Kidney epithelial cell (primary cell): ENCODE results near the gene ACKR4. TPM values are rescaled to one million over a fixed set of nuclear protein-coding genes. Genes with fewer than 3 reads are reported as not detected.

Experiments used
- DNase-seq: peaks from one replicate; pipeline ENCODE4 v3.0.0-alpha.2; 2010; ENCODE audit warnings: low read depth
- H3K27me3 ChIP-seq: 2 replicates; pipeline ENCODE4 v1.6.0; 2011; ENCODE audit warnings: low read length; ENCODE audit not compliant: control insufficient read depth, insufficient read depth
- H3K36me3 ChIP-seq: 2 replicates; pipeline ENCODE4 v1.5.1; 2011; ENCODE audit warnings: low read length; ENCODE audit not compliant: control insufficient read depth, insufficient read depth
- H3K4me3 ChIP-seq: 2 replicates; pipeline ENCODE4 v1.5.1; 2011; ENCODE audit warnings: low read depth, mild to moderate bottlenecking, control low read depth, low read length
- total RNA-seq: library from RNA; depleted of rRNA; stranded (reverse); fragments of >200 nt; gene quantifications from 2 replicates; pipeline ENCODE4 v1.2.3, GENCODE V29; 2015
- TF ChIP-seq, protein P1 (sequence below): IDR thresholded peaks from 2 replicates; pipeline ENCODE4 v1.5.1; 2011; ENCODE audit warnings: mild to moderate bottlenecking, moderate library complexity, low read length, control low read depth, inconsistent platforms; ENCODE audit not compliant: insufficient read depth, poor library complexity, severe bottlenecking

ACKR4 gene
- total RNA-seq, 1 donor from 2014 or later = not detected

DNA sequence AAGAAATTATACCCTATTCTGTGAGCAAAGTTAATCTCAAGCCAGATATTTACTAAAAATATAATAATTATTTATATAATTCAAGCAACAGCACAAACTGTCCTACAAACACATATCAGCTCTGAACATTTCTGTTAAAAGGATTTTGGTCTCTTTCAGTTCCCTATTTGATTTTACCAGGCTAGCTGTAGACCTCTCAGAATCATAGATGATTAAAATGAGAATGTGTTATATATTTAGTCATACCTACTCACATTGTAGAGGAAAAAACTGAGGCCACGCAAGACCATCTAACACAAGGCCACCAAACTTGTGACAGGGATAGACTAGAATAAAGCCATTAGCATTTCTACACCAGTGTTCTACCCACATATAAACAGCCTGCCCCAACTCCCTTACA is 28.5 kb downstream of the ACKR4 start:
- TF ChIP-seq, protein P1, sequence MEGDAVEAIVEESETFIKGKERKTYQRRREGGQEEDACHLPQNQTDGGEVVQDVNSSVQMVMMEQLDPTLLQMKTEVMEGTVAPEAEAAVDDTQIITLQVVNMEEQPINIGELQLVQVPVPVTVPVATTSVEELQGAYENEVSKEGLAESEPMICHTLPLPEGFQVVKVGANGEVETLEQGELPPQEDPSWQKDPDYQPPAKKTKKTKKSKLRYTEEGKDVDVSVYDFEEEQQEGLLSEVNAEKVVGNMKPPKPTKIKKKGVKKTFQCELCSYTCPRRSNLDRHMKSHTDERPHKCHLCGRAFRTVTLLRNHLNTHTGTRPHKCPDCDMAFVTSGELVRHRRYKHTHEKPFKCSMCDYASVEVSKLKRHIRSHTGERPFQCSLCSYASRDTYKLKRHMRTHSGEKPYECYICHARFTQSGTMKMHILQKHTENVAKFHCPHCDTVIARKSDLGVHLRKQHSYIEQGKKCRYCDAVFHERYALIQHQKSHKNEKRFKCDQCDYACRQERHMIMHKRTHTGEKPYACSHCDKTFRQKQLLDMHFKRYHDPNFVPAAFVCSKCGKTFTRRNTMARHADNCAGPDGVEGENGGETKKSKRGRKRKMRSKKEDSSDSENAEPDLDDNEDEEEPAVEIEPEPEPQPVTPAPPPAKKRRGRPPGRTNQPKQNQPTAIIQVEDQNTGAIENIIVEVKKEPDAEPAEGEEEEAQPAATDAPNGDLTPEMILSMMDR = no peak
- H3K27me3 ChIP-seq = no peaks in the 10 kb centered on the region
- H3K36me3 ChIP-seq = no peaks in the 10 kb centered on the region
- no peak overlapping the region for H3K4me3 ChIP-seq
- DNase-seq = no peak

DNA sequence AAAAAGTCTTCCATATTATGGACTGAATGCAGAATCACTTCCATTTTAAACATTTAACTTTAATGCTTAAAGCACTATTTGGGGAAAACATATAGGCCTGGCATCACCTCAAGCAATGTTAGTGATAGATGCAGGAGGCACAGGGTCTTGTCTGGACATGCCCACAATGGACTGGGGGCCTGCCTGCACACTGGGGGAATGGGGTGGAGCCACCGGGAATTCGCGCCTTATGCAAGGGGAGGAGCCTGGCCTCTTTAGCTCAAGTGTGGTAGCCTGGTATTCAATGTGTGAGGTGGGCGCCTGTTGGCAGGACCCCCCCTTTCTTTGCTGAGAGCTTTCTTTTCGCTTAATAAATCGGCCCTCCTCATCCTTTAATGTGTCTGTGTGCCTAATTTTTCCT is 29.9 kb downstream of the ACKR4 start:
- no peak for DNase-seq
- TF ChIP-seq, protein P1 = no peak
- H3K27me3 ChIP-seq = no peaks in the 10 kb centered on the region
- H3K36me3 ChIP-seq = no peaks in the 10 kb centered on the region
- H3K4me3 ChIP-seq = no peak overlapping the region

DNA sequence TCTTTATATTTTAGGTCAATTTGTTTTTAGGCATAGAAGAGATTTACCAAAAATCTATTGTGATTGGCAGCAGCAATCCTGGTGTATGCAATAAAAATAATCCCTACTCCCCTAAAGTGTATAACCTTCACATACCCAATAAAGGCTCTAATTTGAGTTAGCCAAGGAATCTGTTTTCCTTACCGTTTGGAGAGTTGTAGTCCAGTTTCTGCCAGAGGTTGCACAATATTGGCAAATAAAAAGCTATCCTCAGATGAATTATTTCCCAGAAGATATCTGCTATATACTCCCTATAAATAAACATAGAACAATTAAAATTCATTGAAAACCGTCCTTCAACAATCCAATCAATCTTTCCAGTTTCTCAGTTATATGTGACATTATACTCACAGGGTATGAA is 31.1 kb downstream of the ACKR4 start:
- H3K4me3 ChIP-seq = no peak overlapping the region
- DNase-seq = no peak
- H3K27me3 ChIP-seq = no peaks in the 10 kb centered on the region
- H3K36me3 ChIP-seq = no peaks in the 10 kb centered on the region
- TF ChIP-seq, protein P1 = no peak

DNA sequence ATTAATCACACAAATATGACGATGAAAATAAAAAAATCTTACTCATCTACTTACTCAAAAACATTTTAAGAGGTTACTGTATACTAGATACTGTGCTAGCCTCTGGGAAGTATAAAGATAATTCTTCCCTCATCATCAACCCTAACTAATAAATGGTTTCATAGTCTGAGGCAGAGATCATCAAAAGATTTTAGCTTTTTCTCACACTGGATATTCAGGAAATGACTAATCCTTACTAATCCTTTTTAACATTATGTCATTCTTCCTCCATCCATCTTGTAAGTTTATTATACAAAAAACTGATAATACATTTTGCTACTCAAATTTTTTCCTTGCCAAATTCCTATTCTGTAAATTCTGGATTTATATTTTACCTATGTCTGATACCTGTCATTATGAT is 32.9 kb downstream of the ACKR4 start:
- no peak for DNase-seq
- no peaks in the 10 kb centered on the region for H3K36me3 ChIP-seq
- TF ChIP-seq, protein P1 = no peak
- no peaks in the 10 kb centered on the region for H3K27me3 ChIP-seq
- H3K4me3 ChIP-seq = no peak overlapping the region

DNA sequence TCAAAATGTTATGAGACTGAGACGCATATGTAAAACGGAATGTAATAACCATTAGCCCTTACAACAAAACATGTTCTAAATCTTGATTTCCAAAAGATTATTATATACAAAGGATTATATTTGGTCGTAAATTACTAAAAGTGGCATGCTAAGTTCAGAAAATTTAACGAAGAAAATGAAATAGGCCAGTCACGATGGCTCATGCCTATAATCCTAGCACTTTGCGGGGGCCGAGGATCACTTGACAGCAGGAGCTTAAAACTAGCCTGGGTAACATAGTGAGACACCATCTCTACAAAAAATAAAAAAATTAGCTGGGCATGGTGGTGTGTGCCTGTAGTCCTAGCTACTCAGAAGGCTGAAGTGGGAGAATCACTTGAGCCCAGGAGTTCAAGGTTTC is 33.5 kb downstream of the ACKR4 start:
- DNase-seq = no peak
- H3K4me3 ChIP-seq = no peak overlapping the region
- H3K36me3 ChIP-seq = no peaks in the 10 kb centered on the region
- TF ChIP-seq, protein P1 = no peak
- no peaks in the 10 kb centered on the region for H3K27me3 ChIP-seq

DNA sequence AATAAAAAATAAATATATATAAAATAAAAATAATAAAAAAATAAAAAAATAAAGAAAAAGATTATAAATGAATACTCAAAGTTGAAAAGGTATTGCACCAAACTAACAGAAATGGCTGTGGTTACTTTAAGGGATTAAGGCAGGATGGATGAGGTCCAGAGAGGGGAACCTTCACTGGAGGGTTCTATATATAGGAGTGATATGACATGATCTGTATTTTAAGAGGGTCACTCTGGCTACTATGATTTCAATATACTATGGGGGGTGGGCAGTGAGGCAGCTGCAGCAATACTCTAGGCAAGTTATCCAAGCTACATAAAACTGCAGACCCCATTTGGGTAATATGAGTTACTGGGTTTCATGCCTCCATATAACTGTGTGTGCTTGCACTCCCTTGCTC is 38.0 kb downstream of the ACKR4 start:
- DNase-seq = no peak
- Histone ChIP-seq H3K4me3 (no peak overlapping the region), H3K36me3 (no peaks in the 10 kb centered on the region), H3K27me3 (no peaks in the 10 kb centered on the region)
- TF ChIP-seq, protein P1 = no peak
